Measurements from ENCODE around the gene YBX1.
"Not testable (repeated sequence)": the region's sequence is repeated elsewhere in the genome, so short reads cannot be mapped to it uniquely, and the experiment has no call there.

Gene YBX1

DNA sequence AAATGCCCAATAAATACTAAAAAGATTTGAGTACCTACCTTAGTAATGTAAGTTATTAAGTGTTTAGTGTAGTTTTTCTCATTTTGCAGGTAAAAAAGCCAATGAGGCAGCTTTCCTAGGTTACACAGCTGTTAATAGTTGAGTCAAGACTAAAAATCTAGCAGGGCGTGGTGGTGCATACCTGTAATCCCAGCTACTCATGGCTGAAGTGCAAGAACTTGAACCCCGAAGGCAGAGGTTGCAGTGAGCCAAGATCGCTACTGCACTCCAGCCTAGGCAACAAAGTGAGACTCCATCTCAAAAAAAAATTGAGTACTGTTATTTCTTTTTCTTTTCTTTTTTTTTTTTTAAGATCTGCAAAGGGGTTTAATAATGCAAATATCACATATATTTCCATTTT lies 7.7 kb downstream of the YBX1 start:
- DNase-seq (ENCODE audit: low read depth in 1 of 2, low spot score in 1 of 2), result no peak

DNA sequence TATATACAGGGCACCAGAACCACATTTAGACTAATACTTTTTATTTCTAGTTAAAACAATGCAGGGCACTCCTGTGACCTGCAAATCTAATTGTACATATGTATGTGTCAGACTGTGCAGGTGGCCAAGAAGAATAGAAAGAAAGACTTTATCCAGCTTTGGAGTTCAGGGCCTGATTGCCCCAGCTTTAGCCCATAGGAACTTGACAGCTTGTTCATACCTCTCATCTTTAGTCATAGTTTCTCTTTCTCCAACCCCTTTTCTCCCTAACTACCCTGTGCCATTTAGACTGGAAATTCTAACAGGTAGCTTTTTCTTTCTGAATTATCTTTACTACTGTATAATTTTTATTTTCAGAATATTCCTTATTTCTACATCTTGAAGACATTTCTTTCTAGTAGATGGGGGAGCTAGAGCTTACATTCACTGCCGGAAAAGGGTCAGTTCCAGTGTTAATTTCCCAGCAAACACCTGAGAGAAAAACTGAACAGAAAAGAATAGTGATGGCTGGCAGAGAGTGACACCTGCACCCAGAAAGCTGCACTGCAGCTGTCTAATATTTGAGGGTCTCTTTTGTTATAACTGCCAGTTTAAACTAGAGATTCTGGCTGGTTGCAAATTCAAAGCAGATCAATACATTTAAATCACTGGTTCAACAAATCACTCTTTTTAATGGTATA lies 8.4 kb downstream of the YBX1 start:
- no peak for DNase-seq (ENCODE audit: low read depth in 1 of 2, low spot score in 1 of 2)

DNA sequence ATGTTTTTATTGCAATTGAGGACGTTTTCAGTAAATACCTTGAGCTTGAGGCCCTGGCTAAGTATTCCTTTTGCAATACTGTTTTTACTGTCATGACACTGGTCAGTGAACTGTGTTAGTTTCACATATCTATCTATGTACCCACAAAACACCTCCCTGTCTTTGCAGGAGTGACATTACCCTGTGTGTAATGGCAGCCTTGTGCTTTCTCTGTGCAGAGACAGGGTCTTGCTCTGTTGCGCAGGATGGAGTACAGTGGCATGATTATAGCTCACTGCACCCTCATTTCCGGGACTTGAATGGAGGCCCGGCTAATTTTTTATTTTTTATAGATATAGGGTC lies 8.9 kb downstream of the YBX1 start:
- DNase-seq (ENCODE audit: low read depth in 1 of 2, low spot score in 1 of 2), result no peak

DNA sequence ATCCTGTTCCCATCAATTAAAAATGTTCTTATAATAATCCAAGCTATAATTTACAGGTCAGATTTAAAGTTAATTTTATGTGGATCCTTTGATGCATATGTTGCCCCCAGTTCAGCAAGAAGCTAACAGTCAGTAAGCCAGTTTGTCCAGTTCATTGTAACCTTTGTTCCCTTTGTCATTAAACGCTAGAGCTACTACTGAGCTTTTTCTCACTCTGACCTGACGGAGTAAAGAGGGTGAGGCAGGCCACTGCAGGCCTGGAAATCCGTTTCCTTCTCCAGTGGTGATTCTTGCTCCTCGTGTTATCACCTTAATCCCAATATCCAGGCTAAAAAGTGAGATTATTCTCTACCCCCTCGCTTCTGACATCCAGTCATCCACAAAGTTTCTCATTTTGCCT lies 10.2 kb downstream of the YBX1 start:
- DNase-seq (ENCODE audit: low read depth in 1 of 2, low spot score in 1 of 2), result no peak

DNA sequence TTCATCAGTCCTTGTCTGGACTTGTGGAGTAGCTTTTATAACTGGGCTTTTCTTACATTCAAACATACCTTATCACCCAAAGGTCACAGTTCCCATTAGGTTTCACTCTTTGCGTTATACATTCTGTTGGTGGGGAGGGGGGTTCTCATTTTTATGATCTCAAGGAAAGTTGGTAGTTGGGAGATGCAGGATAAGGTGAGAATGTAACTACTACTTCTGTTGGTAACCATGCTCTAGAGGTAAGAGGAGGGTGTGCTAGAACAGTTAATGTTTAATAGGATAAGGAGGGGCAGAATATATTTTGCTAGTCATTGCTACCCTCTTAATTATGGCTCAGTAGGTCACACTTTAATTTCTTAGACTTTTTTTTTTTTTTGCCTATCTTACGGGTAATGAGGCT lies 10.7 kb downstream of the YBX1 start:
- no peak for DNase-seq (ENCODE audit: low read depth in 1 of 2, low spot score in 1 of 2)

DNA sequence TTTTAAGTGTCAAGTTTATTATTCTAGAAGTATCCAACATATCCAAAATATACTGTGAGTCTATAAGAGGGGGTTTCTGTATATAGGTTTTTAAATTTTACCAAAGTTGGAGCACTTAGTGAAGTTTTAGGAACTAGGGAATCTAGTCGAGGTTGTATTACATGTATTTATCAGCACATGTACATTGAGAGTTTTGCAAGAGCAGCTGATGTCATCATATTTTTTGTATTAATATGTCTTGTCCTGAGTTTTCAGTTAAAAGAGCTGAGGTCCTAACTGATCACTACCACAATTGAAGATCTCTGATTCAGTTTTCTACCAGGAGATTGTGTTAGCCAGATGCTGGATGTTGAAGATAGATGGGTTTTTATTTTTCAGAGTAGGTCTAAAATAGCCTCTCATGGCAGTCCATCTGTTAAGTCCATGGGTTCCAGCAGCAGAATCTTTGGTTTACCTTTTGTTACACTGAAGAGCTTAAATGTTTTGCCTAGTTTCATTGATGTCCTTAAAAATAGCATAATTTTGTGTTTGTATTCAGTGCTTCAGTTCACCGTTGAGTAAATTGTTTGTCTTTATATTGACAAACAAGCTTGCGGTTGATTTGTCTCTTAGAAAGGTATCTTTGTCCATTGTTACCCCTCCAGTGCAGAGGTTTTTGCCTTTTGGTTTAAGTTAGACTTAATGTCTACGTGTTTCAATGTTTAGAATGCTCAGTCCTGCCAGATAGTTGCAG lies 16.0 kb downstream of the YBX1 start:
- DNase-seq (ENCODE audit: low read depth in 1 of 2, low spot score in 1 of 2), result no peak

DNA sequence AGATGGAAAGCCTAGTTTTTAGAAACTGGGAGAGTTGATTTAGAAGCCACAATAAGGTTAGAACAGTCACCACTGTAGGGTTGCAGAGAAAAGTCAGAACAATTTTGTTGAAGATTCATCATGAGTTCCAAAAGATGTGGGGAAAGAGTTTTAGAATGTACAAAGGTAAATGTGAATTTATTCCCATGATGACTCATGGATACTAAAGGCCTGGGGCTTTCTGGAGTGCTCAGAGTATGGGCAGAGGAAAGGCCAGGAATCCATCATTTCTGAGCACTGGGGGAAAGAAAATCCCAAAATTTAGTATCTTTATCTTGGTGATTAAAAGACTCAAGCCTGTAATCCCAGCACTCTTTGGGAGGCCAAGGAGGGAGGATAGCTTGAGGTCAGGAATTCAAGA lies 17.8 kb downstream of the YBX1 start:
- no peak for DNase-seq (ENCODE audit: low read depth in 1 of 2, low spot score in 1 of 2)

DNA sequence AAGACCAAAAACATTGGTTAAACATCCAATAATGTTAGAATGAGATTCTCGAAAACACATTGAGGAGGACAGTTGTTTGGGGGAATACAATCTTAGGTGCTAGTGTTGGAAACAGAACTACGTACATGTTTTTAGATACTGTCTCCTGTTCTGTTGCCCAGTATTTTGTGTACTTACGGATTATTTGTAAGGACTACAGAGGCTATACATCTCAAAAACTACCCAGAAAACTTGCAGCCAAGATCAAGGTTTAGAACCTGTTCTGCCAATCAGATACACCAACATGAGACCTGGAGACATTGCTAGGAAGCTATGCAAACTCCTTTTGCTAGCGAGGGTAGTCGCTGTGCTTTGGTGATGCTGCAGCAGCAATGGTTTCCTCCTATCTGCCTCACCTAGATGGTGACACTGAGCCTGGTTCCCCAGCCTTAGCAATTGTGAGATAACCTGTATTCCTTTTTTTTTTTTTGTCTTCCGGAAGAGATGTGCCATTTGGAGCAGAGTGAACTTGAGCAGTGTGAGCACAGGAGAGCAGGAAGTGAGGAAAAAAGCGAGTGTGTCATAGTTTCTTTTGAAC lies 21.8 kb downstream of the YBX1 start:
- DNase-seq (ENCODE audit: low read depth in 1 of 2, low spot score in 1 of 2), result no peak

DNA sequence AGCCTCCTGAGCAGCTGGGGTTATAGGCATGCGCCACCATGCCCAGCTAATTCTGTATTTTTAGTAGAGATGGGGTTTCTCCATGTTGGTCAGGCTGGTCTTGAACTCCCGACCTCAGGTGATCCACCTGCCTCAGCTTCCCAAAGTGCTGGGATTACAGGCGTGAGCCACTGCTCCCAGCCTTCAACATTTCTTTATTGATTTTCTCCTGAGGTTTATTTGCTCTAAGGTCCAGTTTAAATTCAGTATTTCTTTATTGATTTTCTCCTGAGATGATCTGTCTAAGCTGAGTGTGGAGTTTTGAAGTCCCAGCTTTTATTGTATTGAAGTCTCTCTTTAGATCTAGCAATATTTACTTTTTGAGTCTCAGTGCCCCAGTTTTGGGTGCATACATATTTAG lies 30.6 kb downstream of the YBX1 start:
- not testable (repeated sequence) for DNase-seq (ENCODE audit: low read depth in 1 of 2, low spot score in 1 of 2)

DNA sequence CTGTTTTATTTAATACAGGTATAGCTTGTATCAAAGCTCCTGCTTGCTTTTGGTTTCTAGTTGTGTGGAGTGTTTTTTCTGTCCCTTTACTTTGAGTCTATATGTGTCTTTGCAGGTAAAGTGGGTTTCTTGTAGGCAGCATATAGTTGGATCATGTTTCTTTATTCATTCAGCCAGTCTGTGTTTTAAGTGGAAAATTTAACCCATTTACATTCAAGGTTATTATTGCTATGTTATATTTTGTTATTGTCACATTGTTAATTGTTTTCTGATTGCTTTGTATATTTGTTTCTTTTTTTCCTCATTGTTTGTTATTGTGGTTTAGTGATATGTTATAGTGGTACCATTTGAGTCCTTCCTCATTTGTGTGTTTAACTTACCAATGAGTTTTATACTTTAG lies 31.1 kb downstream of the YBX1 start:
- DNase-seq (ENCODE audit: low read depth in 1 of 2, low spot score in 1 of 2), result no peak

DNA sequence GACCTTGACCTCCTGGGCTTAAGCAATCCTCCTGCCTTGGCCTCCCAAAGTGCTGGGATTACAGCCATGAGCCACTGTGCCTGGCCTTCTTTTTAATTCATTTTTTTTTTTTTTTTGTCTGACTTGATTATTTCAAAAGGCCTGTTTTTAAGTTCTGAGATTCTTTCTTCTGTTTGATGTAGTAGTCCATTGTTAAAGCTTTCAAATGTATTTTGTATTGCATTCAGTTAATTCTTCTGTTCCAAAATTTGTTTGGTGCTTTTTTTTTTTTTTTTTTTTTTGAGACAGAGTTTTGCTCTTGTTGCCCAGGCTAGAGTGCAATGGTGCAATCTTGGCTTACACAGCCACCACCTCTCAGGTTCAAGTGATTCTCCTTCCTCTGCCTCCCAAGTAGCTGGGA lies 32.2 kb downstream of the YBX1 start:
- DNase-seq (ENCODE audit: low read depth in 1 of 2, low spot score in 1 of 2), result not testable (repeated sequence)

DNA sequence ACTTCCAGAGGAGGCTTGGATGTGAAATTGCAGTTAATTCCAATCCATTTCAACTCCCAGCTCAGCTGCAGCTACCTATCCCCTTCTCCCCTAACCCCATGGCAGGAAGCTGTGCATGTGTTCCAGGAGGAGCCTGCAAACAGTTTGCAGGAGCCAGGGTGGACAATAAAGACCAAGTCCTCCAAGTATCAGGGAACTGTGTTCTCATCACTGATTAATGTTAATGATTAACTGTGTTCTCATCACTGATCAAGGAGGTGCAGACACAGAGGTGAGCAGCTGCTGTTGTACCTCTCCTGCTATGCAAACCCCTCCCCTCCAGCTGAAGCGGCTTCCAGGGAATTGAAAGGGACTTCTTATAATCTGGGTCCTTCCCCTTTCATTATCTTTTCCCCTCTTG lies 38.6 kb downstream of the YBX1 start:
- DNase-seq (ENCODE audit: low read depth in 1 of 2, low spot score in 1 of 2), result no peak

DNA sequence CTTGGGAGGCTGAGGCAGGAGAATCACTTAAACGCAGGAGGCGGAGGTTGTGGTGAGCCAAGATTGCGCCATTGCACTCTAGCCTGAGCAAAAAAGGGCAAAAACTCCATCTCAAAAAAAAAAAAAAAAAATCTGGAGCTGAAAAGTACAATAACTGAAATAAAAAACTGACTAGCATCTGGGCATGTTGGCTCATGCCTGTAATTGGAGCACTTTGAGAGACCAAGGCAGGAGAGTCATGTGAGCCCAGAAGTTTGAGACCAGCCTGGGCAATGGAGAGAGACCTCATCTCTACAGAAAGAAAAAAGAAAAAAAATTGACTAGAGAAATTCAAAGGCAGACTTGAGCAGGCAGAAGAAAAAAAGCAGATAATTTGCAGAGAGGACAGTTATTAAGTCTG lies 39.7 kb downstream of the YBX1 start:
- DNase-seq (ENCODE audit: low read depth in 1 of 2, low spot score in 1 of 2), result no peak

DNA sequence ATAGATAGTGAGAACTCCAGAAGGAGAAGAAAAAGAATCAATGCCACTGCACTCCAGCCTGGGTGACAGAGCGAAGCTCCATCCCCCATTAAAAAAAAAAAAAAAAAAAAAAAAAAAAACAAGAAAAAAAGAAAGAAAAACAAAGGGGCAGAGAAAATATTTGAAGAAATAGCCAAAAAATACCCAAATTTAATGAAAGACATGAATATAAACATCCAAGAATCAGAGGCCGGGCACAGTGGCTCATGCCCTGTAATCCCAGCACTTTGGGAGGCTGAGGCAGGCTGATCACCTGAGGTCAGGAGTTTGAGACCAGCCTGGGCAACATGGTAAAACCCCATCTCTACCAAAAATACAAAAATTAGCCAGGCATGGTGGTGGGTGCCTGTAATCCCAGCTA lies 40.2 kb downstream of the YBX1 start:
- DNase-seq (ENCODE audit: low read depth in 1 of 2, low spot score in 1 of 2), result not testable (repeated sequence)

DNA sequence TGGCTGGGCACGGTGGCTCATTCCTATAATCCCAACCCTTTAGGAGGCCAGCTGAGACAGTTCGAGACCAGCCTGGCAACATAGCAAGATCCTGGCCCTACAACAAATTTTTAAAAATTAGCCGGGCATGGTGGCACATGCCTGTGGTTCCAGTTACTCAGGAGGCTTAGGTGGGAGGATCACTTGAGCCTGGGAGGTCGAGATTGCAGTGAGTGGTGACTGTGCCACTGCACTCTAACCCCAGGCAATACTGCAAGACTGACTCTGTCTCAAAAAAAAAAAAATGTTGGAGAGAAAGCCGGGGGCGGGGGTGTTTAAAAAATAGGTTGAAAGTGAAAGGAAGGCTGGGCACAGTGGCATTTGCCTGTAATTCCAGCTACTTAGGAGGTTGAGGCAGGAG lies 41.3 kb downstream of the YBX1 start:
- no peak for DNase-seq (ENCODE audit: low read depth in 1 of 2, low spot score in 1 of 2)

DNA sequence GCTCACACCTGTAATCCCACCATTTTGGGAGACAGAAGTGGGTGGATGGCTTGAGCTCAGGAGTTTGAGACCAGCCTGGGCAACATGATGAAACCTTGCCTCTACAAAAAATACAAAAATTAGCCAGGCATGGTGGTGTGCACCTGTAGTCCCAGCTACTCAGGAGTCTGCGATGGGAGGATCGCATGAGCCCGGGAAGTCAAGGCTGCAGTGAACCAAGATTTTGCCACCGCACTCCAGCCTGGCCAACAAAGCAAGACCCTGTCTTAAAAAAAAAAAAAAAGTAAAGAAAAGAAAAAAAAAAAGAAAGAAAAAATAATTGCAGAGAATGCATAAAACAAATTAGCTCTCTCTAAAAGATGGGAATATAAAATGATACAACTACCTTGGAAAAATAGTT lies 43.6 kb downstream of the YBX1 start:
- not testable (repeated sequence) for DNase-seq (ENCODE audit: low read depth in 1 of 2, low spot score in 1 of 2)

DNA sequence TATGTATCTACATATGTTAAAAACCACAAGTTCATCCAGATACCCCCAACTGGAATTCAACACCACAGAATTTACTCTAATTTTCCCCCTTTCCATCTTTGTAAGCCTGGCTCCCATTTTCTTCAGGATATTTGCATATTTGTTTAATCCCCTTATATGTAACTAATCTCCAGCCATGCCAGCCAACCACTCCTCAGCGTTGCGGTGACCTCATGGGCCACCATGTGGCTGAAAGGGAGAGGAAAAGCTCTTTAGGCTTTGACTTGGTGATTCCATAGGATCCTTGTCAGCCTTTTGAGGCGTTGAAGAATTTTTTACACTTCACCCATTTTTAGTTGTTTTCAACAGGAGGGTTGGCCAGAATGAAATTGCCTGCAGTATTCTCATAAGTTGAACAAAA lies 47.8 kb downstream of the YBX1 start:
- DNase-seq (ENCODE audit: low read depth in 1 of 2, low spot score in 1 of 2), result no peak

DNA sequence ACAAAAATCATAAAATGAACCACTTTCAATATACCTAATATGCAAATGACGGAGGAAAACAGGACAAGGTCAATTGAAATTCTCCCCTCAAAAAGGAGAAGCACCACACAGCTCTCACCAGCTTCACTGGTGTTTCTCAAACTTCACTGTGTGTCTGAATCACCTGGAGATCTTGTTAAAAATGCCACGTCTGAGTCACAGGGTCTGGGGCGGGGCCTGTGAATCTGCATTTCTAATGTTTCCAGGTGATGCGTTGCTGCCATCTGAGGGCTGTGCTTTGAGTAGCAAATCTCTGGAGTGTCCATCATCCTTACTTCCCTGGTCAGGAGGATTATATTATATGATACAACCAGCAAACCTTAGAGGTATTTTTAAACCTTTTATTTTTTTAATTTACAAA lies 48.8 kb downstream of the YBX1 start:
- DNase-seq (ENCODE audit: low read depth in 1 of 2, low spot score in 1 of 2), result peak in 1 of 2 donors; percentile 49

DNA sequence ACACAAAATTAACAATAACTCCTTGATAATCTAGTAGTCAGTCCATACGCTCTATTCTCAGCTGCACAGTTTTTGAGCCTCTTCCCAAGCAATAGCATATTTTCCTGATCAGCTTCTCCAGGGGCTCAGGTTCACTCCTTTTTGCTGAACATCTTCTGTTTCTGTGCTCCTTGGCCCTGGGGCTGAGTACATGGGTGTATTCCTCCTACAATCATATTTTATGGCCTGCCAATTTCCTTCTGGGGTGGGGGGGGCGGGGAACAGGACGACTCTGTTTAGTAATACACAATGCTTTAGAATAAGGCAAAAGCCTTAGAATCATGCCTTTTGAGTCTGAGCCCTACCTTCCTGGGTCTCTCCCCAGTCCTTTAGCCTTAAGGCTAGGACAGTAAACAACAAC lies 49.4 kb downstream of the YBX1 start:
- no peak for DNase-seq (ENCODE audit: low read depth in 1 of 2, low spot score in 1 of 2)

DNA sequence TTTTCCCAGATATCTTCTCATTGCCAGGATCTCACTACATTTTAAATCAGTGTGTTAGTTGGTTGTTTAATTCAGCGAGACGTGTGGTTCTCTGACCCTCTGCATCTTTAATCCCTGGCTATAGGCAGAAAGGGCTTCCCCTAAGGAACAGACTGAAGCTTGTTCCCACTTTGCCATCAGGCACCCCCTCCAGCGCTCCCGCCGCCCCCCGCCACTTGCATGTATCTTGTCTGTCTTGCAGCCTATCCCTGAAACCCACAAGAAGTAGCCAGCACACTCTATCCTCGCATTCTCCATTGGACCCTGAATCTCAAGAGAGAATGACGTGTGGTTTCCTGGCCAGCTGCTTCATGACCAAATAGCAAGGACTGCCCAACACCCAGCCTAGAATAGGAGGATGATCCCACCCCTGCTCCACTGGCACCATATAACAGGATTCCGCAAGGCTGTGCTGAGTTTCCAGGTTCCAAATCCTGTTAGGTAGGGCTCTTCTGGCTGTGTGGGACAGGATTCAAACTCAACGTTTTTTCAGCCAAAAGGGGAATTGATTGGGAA lies 50.0 kb downstream of the YBX1 start:
- DNase-seq (ENCODE audit: low read depth in 1 of 2, low spot score in 1 of 2), result no peak

DNA sequence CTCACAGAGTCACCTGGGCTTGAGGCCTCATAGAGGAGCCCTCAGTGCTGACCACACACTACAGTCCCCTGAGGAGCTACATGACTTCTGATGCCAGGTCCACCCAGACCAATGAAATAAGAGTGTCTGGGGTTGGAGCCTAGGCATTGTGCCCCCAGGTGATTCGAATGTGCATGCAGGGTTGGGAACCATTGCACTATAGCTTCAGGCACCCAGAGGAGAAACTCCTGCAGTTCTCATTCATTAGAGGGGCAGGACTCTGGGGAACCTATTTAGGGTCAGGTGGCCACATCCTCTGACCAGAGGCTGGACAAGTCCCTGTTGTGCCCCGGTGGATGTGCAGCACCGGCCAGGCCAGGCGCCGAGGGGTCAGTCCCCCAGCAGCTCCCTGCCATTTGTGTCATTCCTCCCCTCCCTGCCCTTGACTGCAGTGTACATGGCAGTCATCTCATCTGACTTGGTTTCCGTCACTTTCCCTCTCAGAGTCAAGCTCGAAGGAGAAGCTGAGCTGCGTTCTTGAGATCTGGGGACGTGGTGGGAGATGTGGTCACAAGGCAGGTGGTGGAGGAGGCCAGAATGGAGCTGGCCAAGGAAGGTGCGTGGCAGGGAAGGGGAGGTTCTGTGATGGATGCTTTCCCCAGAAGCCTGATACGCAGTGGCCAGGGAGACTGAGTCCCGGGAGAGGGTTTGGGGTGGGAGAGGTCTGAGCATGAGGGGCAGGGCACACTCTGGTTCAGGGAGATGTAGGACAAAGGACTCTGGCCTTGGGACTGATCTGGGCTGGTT lies 51.4 kb downstream of the YBX1 start:
- no peak for DNase-seq (ENCODE audit: low read depth in 1 of 2, low spot score in 1 of 2)
